Measurements from ENCODE around the gene ZNF579.
"Not testable (repeated sequence)": the region's sequence is repeated elsewhere in the genome, so short reads cannot be mapped to it uniquely, and the experiment has no call there.

ZNF579 gene

DNA sequence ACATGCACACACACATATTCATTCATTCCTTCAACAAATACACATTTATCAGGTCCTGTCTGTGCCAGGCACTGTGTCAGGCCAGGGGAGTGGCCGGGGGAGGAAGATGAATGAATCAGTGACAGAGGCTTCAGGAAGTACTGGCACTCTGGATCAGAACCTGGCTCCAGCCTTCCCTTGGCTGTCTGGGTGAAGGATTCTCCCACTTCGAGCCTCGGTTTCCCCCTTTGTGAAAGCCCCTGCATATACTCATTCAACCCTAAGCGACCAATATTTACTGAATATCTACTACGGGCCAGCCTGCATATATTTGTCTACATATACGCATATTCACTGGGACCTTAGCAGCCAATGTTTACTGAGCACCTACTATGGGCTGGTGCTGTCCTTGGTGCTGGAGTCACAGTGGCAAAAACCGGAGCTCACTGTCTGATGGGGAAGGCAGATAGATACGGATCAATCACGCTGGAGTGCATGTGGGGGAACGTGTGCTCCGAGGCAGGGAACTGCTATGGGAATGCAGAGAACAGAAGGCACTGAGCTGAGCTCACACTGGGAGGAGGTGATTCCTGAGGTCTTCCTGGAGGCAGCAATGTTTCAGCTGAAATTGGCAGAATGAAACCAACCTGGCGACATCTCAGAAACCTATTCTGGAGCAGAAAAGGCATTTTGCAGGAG is 636 bp upstream of the ZNF579 start:
- TF ChIP-seq, protein P1, sequence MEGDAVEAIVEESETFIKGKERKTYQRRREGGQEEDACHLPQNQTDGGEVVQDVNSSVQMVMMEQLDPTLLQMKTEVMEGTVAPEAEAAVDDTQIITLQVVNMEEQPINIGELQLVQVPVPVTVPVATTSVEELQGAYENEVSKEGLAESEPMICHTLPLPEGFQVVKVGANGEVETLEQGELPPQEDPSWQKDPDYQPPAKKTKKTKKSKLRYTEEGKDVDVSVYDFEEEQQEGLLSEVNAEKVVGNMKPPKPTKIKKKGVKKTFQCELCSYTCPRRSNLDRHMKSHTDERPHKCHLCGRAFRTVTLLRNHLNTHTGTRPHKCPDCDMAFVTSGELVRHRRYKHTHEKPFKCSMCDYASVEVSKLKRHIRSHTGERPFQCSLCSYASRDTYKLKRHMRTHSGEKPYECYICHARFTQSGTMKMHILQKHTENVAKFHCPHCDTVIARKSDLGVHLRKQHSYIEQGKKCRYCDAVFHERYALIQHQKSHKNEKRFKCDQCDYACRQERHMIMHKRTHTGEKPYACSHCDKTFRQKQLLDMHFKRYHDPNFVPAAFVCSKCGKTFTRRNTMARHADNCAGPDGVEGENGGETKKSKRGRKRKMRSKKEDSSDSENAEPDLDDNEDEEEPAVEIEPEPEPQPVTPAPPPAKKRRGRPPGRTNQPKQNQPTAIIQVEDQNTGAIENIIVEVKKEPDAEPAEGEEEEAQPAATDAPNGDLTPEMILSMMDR (IDR thresholded peaks at IDR 0.05; ENCODE audit: low read depth, low read length) = no peak
- no peak for DNase-seq (ENCODE audit: low read depth in 2 of 2)
- H3K4me3 ChIP-seq (replicated peaks in 1 of 2; ENCODE audit: low read depth in 2 of 2, low read length in 2 of 2) = peak overlapping the region; percentile 65 to 99

DNA sequence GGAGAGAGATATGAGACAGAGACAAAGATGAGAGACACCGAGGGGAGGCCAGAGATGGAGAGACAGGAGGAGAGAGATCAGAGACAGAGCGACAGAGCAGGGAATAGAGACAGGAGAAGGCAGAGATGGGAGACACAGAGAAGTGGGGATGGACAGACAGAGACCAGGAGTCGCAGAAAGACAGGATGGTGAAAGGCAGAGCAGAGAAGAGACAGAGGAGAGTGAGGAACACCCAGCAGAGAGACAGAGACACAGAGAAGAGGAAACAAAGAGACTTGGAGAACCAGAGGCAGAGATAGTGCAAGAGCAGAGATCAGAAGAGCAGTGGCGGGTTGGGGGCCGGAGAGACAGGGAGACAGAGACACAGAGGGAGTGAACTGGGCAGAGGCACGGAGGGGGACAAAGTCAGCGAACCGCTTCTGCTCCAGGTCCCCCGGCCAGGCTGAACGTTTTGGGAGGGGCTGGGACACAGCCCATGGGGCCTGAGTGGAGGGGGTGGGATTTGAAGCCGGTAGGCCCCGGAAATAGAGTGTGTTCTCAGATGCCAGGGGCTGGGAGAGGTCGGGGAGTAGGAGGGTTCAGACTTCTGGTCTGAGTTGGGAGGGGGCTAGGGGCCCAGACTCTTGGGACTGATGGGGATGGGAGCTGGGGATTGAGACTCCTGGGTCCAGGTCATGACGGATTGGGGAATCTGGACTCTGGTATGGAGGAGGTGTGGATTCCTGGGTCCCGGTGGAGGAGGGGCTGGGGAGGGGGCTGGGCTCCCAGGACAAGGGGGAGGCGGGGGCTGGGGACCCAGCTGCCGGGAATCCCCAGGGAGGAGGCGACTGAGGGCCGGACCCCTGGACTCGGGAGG is 654 bp downstream of the ZNF579 start:
- H3K4me3 ChIP-seq (replicated peaks in 1 of 2; ENCODE audit: low read depth in 2 of 2, low read length in 2 of 2) = peak overlapping the region; percentile 65 to 99
- peak; percentile 34 to 51 for DNase-seq (ENCODE audit: low read depth in 2 of 2)
- TF ChIP-seq, protein P1 (IDR thresholded peaks at IDR 0.05; ENCODE audit: low read depth, low read length) = no peak

DNA sequence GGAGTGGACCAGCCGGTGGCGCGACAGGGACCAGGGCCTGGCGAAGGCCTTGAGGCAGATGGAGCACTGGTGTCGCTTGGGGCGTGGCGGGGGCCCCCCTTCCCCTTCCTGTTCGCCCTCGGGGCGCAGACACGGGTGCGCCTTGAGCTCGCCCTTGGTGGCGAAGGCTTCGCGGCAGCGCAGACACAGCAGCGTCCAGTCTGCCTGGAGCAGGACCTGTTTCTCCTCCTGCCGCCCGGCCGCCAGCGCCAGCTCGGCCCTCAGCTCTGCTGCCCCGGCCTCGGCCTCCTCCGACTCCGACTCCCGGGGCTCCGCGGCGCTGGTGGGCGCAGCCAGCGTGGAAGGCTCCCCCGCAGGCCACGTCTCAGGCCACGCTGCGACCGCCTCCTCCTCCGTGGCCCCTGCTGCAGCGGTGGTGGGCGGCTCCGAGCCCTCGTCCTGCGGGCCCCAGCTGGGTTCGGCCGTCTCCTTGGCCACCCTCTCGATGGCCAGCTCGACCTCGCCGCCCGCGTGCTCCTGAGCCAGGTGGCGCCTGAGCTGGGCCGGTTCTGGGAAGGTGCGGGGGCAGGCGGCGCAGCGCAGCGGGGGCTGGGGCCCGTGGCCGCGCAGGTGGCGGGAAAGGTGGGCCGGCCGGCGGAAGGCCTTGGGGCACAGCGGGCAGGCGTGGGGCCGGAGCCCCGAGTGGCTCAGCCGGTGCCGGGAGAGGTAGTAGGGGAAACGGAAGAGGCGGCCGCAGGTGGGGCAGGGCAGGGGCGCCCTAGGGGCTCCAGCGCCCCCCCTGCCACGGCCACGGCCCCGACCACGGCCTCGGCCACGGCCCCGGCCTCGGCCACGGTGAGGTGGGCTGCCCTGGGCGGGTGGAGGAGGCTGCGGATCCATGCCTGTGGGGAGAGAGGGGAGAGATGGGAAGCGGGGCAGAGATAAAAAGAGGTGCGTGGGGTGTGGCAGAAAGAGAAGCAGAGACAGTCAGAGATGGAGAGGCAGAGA is 1.6 kb downstream of the ZNF579 start:
- no peak for DNase-seq (ENCODE audit: low read depth in 2 of 2)
- H3K4me3 ChIP-seq (replicated peaks in 1 of 2; ENCODE audit: low read depth in 2 of 2, low read length in 2 of 2) = peak overlapping the region; percentile 65 to 99
- TF ChIP-seq, protein P1 (IDR thresholded peaks at IDR 0.05; ENCODE audit: low read depth, low read length) = no peak

DNA sequence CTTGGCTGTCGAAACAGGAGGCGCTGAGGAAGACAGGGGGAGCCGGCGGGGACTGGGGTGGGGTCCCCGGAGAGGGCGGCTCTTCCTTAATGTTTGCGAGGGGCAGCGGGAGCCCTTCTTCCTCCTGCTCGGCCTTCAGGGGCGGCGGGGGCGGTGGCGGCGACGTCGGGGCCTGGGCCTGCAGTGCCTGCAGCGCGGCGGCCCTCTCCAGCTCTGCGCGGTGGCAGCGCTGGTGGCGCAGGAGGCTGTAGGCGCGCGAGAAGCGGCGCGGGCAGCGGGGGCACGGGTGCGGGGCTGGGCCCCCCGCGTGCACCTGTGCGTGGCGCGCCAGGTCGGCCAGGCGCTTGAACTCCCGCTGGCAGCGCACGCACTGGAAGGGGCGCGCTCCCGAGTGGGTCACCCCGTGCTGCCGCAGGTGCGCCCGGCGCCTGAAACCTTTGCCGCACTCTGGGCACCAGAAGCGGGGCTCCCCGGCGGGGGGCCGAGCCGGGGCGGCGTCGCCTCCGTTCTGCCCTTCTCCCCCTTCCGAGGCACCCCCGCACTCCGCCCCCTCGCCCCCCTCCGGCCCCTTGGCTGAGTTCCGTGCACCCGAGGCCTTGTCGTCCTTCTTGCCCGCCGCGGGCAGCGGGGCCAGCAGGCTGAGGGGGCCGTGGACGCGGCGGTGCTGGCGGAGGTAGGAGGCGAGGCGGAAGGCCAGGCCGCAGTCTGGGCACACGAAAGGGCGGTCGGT is 2.5 kb downstream of the ZNF579 start:
- no peak for DNase-seq (ENCODE audit: low read depth in 2 of 2)
- no peak overlapping the region for H3K4me3 ChIP-seq (replicated peaks in 1 of 2; ENCODE audit: low read depth in 2 of 2, low read length in 2 of 2)
- TF ChIP-seq, protein P1 (IDR thresholded peaks at IDR 0.05; ENCODE audit: low read depth, low read length) = no peak

DNA sequence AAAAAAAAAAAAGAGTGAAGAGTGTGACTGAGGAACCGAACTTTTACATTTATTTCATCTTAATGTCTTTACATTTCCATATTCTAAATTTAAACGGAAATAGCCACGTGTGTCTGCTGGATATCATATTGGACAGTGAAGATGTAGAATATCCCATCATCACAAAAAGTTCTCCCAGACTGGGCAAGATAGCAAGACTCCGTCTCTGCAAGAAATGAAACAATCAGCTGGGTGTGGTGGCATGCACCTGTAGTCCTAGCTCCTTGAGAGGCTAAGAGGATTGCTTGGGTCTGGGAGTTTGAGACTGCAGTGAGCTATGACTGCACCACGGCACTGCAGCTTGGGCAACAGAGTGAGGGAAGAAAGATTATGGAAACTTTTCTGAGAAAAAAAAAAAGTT is 3.9 kb downstream of the ZNF579 start:
- H3K4me3 ChIP-seq (replicated peaks in 1 of 2; ENCODE audit: low read depth in 2 of 2, low read length in 2 of 2) = no peak overlapping the region
- DNase-seq (ENCODE audit: low read depth in 2 of 2) = no peak
- TF ChIP-seq, protein P1 (IDR thresholded peaks at IDR 0.05; ENCODE audit: low read depth, low read length) = no peak

DNA sequence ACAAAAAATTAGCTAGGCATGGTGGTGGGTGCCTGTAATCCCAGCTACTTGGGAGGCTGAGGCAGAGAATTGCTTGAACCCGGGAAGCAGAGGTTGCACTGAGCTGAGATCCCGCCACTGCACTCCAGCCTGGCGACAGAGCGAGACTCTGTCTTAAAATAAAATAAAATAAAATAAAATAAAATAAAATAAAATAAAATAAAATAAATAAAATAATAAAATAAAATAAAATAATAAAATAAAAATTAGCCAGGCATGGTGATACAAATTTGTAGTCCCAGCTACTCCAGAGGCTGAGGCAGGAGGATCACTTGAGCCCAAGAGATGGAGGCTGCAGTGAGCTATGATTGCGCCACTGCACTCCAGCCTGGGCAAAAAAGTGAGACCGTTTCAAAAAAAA is 6.7 kb downstream of the ZNF579 start:
- H3K4me3 ChIP-seq (replicated peaks in 1 of 2; ENCODE audit: low read depth in 2 of 2, low read length in 2 of 2); DNase-seq (ENCODE audit: low read depth in 2 of 2): not testable (repeated sequence)

DNA sequence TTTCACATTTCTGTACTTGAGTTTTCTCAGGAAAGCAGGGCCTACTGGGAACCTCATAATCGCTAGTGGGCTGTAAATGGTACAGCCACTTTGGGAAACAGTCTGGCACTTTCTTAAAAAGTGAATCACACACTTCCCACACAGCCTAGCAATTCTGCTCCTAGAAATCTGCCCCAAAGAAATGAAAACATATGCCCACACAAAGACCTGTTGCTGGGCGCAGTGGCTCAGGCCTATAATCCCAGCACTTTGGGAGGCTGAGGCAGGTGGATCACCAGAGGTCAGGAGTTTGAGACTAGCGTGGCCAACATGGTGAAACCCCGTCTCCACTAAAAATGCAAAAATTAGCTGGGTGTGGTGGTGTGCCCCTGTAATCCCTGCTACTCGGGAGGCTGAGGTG is 11.2 kb downstream of the ZNF579 start:
- DNase-seq (ENCODE audit: low read depth in 2 of 2) = not testable (repeated sequence)

More for the DNA sequence above, 11.2 kb downstream of the ZNF579 start:
- H3K4me3 ChIP-seq (replicated peaks in 1 of 2; ENCODE audit: low read depth in 2 of 2, low read length in 2 of 2) = not testable (repeated sequence)

Data from cardiac fibroblast (primary cell).